Naive B cell (primary cell): ENCODE results near the gene CNGA3. TPM values are rescaled to one million over a fixed set of nuclear protein-coding genes. Genes with fewer than 3 reads are reported as not detected.

Source experiments
- ATAC-seq, 2 donors: fragments of 150-1000 bp; cut with Tn5 transposase; 2 replicates each; pipeline ENCODE4 v1.10.0; 2021; ENCODE audit warnings: low read depth in 2 of 2, mild to moderate bottlenecking in 2 of 2, moderate library complexity in 2 of 2
- DNase-seq: peaks from one replicate; pipeline ENCODE4 v3.0.0; 2022
- H3K27ac Mint-ChIP-seq, 6 donors: one replicate each; pipeline ENCODE4 v1.8.0; 2020 to 2022; ENCODE audit warnings: mild to moderate bottlenecking in 6 of 6, mixed read lengths in 6 of 6, moderate library complexity in 5 of 6, inconsistent platforms in 2 of 6
- H3K27me3 Mint-ChIP-seq, 3 donors: one replicate each; pipeline ENCODE4 v1.8.0; 2021 to 2022; ENCODE audit warnings: mixed read lengths in 3 of 3, mild to moderate bottlenecking in 1 of 3
- H3K36me3 Mint-ChIP-seq, 2 donors: one replicate each; pipeline ENCODE4 v1.8.0; 2020 to 2022; ENCODE audit warnings: mixed read lengths in 2 of 2, inconsistent platforms in 1 of 2, mild to moderate bottlenecking in 1 of 2
- H3K4me1 Mint-ChIP-seq, 3 donors: one replicate each; pipeline ENCODE4 v1.8.0; 2020 to 2022; ENCODE audit warnings: mixed read lengths in 3 of 3, inconsistent platforms in 1 of 3, mild to moderate bottlenecking in 1 of 3, moderate library complexity in 1 of 3
- H3K4me3 Mint-ChIP-seq, 8 donors: one replicate each; pipeline ENCODE4 v1.8.0; 2020 to 2022; ENCODE audit warnings: mild to moderate bottlenecking in 8 of 8, mixed read lengths in 8 of 8, moderate library complexity in 8 of 8, inconsistent platforms in 2 of 8
- H3K9me3 Mint-ChIP-seq, 7 donors: one replicate each; pipeline ENCODE4 v1.8.0; 2020 to 2022; ENCODE audit warnings: mixed read lengths in 7 of 7, mild to moderate bottlenecking in 5 of 7, inconsistent platforms in 2 of 7, moderate library complexity in 1 of 7
- polyA plus RNA-seq, 6 donors: library from polyadenylated mRNA; unstranded; fragments of 300-500 nt; fragmentation: Illumina TruSeq; gene quantifications; one replicate each; pipeline ENCODE4 v1.2.3, GENCODE V29; 2021; ENCODE audit warnings: low read depth in 6 of 6

CNGA3 gene
- polyA plus RNA-seq, 6 donors from 2014 or later: not detected

GRCh38 chr2:98385050-98385699, 38.9 kb downstream of the CNGA3 start:
- Mint-ChIP-seq H3K4me3 (peak overlapping the region in 1 of 8 donors; percentile 49), H3K36me3 (no peaks in the 10 kb centered on the region), H3K27ac (peak overlapping the region in 1 of 6 donors; percentile 13), H3K4me1 (peaks cover 0 to 4% (median 0%) of the 10 kb centered on the region in 3 donors), H3K9me3 (peaks cover 0 to 2% (median 0%) of the 10 kb centered on the region in 7 donors), H3K27me3 (peaks cover 4 to 41% (median 20%) of the 10 kb centered on the region in 3 donors)
- ATAC-seq (peak; percentile 72 to 77), DNase-seq (peak; percentile 54)

- ATAC-seq (no peak), DNase-seq (no peak)
- H3K4me1 Mint-ChIP-seq: peaks cover 0 to 4% (median 0%) of the 10 kb centered on the region in 3 donors
- no peaks in the 10 kb centered on the region for H3K36me3 Mint-ChIP-seq
- no peak overlapping the region for H3K27ac Mint-ChIP-seq
- H3K9me3 Mint-ChIP-seq: peaks cover 0 to 2% (median 0%) of the 10 kb centered on the region in 7 donors
- no peak overlapping the region for H3K4me3 Mint-ChIP-seq
- peaks cover 4 to 20% (median 8%) of the 10 kb centered on the region in 3 donors for H3K27me3 Mint-ChIP-seq
Observed at GRCh38 chr2:98387478-98387877, 41.2 kb downstream of the CNGA3 start.

DNA sequence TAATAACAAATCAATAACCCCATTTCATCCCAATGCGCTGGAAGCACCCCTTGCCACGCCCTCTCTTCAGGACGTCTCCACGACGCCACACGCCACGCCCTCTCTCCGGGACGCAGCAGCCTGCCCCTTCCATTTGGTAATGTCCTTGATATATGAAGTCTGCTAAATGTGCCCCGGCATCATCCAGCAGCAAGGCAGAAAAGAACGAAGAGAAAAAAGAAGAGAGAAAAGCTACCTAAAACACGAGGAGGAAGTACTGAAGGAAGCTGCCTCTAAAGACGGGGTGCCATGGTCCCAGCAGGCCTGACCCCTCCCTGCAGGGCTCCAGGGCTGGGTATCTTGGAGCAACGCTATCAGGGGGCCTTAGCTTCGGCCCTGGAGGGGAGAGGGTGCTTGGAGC, 41.8 kb downstream of the CNGA3 start:
- peaks cover 4 to 20% (median 8%) of the 10 kb centered on the region in 3 donors for H3K27me3 Mint-ChIP-seq
- H3K9me3 Mint-ChIP-seq: peaks cover 0 to 2% (median 0%) of the 10 kb centered on the region in 7 donors
- H3K4me1 Mint-ChIP-seq: peaks cover 0 to 4% (median 0%) of the 10 kb centered on the region in 3 donors
- no peak overlapping the region for H3K4me3 Mint-ChIP-seq
- DNase-seq (no peak), ATAC-seq (no peak)
- H3K36me3 Mint-ChIP-seq: no peaks in the 10 kb centered on the region
- no peak overlapping the region for H3K27ac Mint-ChIP-seq

GRCh38 chr2:98388601-98389250, 42.5 kb downstream of the CNGA3 start:
- no peak for ATAC-seq

DNA sequence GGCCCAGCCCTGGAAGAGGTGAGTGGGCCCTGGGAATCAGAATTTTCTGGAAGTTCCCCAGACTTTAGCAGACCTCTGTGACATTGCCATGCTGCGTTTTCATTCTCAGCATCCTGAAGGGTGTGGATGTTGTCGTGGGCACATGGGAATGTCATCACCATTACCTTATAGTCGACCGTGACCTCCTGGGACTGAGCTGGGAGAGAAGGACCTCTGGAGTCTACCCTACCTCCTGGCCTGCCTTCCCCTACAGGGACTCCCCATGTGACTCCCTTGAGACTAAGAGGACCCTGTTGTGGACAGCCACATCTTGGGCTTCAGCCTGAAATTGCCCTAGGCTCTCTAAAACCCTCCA, 43.0 kb downstream of the CNGA3 start:
- no peaks in the 10 kb centered on the region for H3K36me3 Mint-ChIP-seq
- H3K27ac Mint-ChIP-seq: no peak overlapping the region
- H3K27me3 Mint-ChIP-seq: peaks cover 4 to 22% (median 13%) of the 10 kb centered on the region in 3 donors
- H3K4me3 Mint-ChIP-seq: no peak overlapping the region
- peaks cover 0 to 4% (median 0%) of the 10 kb centered on the region in 3 donors for H3K4me1 Mint-ChIP-seq
- no peak for DNase-seq
- ATAC-seq: no peak
- peaks cover 0 to 2% (median 0%) of the 10 kb centered on the region in 7 donors for H3K9me3 Mint-ChIP-seq

More at GRCh38 chr2:98388601-98389250, 42.5 kb downstream of the CNGA3 start:
- H3K4me3 Mint-ChIP-seq: no peak overlapping the region
- peaks cover 0 to 4% (median 0%) of the 10 kb centered on the region in 3 donors for H3K4me1 Mint-ChIP-seq
- no peak for DNase-seq
- no peaks in the 10 kb centered on the region for H3K36me3 Mint-ChIP-seq
- H3K27ac Mint-ChIP-seq: no peak overlapping the region
- H3K9me3 Mint-ChIP-seq: peaks cover 0 to 2% (median 0%) of the 10 kb centered on the region in 7 donors
- H3K27me3 Mint-ChIP-seq: peaks cover 4 to 20% (median 12%) of the 10 kb centered on the region in 3 donors

DNA sequence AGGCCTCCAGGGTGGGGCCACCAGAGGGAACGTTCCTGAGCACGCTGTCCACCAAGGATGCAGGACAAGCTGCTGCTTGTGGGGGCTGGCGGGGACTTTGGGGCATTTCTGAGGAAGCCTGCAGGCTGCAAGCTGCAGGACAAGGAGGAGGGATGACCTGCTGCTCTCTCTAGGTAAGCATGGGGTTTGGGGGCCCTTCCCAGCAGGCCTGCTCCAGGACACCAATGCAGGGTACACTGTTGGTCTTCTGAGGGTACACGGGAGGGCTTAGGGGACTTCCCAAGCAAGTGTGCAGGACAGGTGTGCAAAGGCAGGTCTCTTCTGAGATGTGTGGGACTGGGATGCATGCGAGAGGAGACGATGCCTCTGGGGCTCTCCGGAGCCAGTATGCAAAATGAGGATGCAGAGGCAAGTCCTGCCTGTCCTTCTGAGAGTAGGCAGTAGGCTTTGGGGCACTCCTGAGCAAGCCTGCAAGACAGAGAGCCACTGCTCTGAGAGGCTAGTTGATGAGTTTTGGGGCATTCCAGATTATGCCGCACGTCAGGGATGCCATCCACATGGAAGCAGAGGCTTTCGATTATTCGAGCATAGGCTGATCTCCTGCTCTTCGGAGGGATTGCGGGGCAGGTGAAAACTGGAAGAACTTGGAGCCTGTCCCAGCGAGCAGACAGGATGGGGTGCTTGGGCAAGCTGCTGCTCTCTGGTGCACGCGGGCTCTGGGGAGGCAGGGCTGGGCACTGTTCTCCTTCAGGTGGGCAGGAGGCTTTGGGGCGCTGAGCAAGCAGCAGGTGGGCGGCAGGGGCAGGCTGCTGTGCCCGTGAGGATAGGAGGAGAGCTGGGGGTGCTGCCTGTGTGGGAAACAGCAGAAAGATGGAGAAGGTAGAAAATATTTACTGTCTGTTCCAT, 44.6 kb downstream of the CNGA3 start:
- H3K9me3 Mint-ChIP-seq: no peaks in the 10 kb centered on the region
- DNase-seq (no peak), ATAC-seq (no peak)
- no peaks in the 10 kb centered on the region for H3K4me1 Mint-ChIP-seq
- H3K27me3 Mint-ChIP-seq: peaks cover 8 to 31% (median 16%) of the 10 kb centered on the region in 3 donors
- no peaks in the 10 kb centered on the region for H3K36me3 Mint-ChIP-seq
- H3K4me3 Mint-ChIP-seq: peak overlapping the region in 2 of 8 donors; percentile 24 to 50
- H3K27ac Mint-ChIP-seq: peak overlapping the region in 2 of 6 donors; percentile 15 to 50

GRCh38 chr2:98391581-98392270, 45.5 kb downstream of the CNGA3 start:
- DNase-seq: no peak
- H3K27me3 Mint-ChIP-seq: peaks cover 17 to 34% (median 25%) of the 10 kb centered on the region in 3 donors
- H3K9me3 Mint-ChIP-seq: no peaks in the 10 kb centered on the region
- H3K27ac Mint-ChIP-seq: no peak overlapping the region
- H3K4me1 Mint-ChIP-seq: no peaks in the 10 kb centered on the region
- no peaks in the 10 kb centered on the region for H3K36me3 Mint-ChIP-seq
- ATAC-seq: no peak
- H3K4me3 Mint-ChIP-seq: no peak overlapping the region

GRCh38 chr2:98393354-98393753, 47.1 kb downstream of the CNGA3 start:
- ATAC-seq (no peak), DNase-seq (no peak)
- Mint-ChIP-seq H3K4me3 (no peak overlapping the region), H3K27ac (no peak overlapping the region), H3K9me3 (no peaks in the 10 kb centered on the region), H3K27me3 (peaks cover 18 to 31% (median 29%) of the 10 kb centered on the region in 3 donors), H3K36me3 (no peaks in the 10 kb centered on the region), H3K4me1 (no peaks in the 10 kb centered on the region)

DNA sequence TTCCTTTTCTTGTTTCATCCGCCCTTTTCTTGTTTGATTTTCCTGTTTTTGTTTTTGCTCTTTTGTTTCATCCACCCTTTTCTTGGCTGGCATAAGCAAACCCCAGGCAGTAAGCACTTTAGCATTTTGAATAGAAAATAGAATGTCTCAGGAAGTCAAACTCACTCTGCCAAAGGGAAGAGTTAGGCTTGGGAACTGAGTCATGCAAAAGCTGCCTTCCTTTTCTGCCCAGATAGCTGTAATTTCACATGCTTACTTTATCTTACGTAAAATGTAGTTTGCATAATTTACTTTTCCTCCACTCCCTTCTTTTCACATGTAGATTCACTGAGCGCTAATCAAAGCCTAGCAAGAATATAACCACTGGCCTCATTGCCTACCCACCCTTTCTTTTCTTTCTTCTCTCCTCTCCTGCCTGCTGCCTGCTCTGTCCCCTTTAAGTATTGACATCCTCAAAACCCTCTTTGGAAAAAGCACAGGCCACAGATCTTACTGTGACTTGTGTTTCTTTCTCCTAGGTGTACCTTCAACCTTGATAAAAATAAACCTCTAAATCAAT, 48.4 kb downstream of the CNGA3 start:
- ATAC-seq (no peak), DNase-seq (no peak)
- Mint-ChIP-seq H3K4me3 (no peak overlapping the region), H3K9me3 (no peaks in the 10 kb centered on the region), H3K27ac (no peak overlapping the region), H3K36me3 (no peaks in the 10 kb centered on the region), H3K4me1 (no peaks in the 10 kb centered on the region), H3K27me3 (peaks cover 26 to 43% (median 41%) of the 10 kb centered on the region in 3 donors)

DNA sequence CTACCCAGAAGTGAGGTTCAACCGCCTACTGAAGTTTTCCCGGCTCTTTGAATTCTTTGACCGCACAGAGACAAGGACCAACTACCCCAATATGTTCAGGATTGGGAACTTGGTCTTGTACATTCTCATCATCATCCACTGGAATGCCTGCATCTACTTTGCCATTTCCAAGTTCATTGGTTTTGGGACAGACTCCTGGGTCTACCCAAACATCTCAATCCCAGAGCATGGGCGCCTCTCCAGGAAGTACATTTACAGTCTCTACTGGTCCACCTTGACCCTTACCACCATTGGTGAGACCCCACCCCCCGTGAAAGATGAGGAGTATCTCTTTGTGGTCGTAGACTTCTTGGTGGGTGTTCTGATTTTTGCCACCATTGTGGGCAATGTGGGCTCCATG, 49.7 kb downstream of the CNGA3 start:
- H3K4me3 Mint-ChIP-seq: no peak overlapping the region
- no peaks in the 10 kb centered on the region for H3K4me1 Mint-ChIP-seq
- peaks cover 35 to 54% (median 54%) of the 10 kb centered on the region in 3 donors for H3K27me3 Mint-ChIP-seq
- DNase-seq (no peak), ATAC-seq (no peak)
- no peaks in the 10 kb centered on the region for H3K9me3 Mint-ChIP-seq
- no peak overlapping the region for H3K27ac Mint-ChIP-seq
- H3K36me3 Mint-ChIP-seq: no peaks in the 10 kb centered on the region

DNA sequence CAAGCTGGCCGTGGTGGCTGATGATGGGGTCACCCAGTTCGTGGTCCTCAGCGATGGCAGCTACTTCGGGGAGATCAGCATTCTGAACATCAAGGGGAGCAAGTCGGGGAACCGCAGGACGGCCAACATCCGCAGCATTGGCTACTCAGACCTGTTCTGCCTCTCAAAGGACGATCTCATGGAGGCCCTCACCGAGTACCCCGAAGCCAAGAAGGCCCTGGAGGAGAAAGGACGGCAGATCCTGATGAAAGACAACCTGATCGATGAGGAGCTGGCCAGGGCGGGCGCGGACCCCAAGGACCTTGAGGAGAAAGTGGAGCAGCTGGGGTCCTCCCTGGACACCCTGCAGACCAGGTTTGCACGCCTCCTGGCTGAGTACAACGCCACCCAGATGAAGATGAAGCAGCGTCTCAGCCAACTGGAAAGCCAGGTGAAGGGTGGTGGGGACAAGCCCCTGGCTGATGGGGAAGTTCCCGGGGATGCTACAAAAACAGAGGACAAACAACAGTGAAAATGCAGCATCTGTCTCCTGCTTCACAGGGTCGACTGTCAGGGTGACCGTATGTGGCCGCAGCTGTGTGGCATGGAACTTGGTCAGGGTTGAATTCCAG, 50.6 kb downstream of the CNGA3 start:
- no peaks in the 10 kb centered on the region for H3K9me3 Mint-ChIP-seq
- no peak overlapping the region for H3K4me3 Mint-ChIP-seq
- no peaks in the 10 kb centered on the region for H3K4me1 Mint-ChIP-seq
- peak overlapping the region in 1 of 6 donors; percentile 63 for H3K27ac Mint-ChIP-seq
- no peak for ATAC-seq
- no peak for DNase-seq
- H3K27me3 Mint-ChIP-seq: peaks cover 43 to 63% (median 62%) of the 10 kb centered on the region in 3 donors
- no peaks in the 10 kb centered on the region for H3K36me3 Mint-ChIP-seq

DNA sequence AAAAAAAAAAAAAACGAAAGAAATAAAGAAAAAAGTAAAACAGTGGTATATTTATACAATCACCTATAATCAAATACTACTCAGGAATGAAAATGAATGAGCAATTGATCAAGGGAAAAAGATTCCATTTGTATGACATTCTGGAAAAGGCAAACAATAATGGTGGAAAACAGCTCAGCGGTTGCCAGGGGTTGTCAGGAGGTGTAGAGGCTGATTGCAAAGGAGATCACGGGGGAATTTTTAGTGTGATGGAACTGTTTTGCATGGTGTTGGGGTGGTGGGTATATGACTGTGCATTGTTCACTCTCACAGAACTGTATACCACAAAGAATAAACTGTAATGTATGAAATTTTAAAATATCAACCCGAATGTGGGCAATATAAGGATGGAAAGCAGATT, 52.9 kb downstream of the CNGA3 start:
- Mint-ChIP-seq H3K4me3 (no peak overlapping the region), H3K9me3 (no peaks in the 10 kb centered on the region), H3K36me3 (no peaks in the 10 kb centered on the region), H3K27me3 (peaks cover 51 to 71% (median 70%) of the 10 kb centered on the region in 3 donors), H3K4me1 (no peaks in the 10 kb centered on the region), H3K27ac (no peak overlapping the region)
- DNase-seq (no peak), ATAC-seq (no peak)
